ENCODE results near the gene SCT.

Gene SCT

GRCh38 chr11:581752-582151, 45.2 kb downstream of the SCT start:
- no peak for DNase-seq

GRCh38 chr11:581342-581741, 45.6 kb downstream of the SCT start:
- no peak for DNase-seq

- DNase-seq, result no peak
Measured at GRCh38 chr11:579830-580601, 47.0 kb downstream of the SCT start.

- no peak for DNase-seq
Measured at GRCh38 chr11:578276-579035, 48.5 kb downstream of the SCT start.

- DNase-seq, result no peak
Measured at GRCh38 chr11:577611-577894, 49.4 kb downstream of the SCT start.

GRCh38 chr11:576811-577610, 50.0 kb downstream of the SCT start:
- no peak for DNase-seq
